Pancreas (tissue), 10 donors: Measurements from ENCODE around the gene CTDNEP1. TPM values are rescaled to one million over a fixed set of nuclear protein-coding genes. Genes with fewer than 3 reads are reported as not detected.
A peak's percentile ranks its signal among the peaks of the same experiment; 100 is the strongest.

ENCODE experiments used
- ATAC-seq, 4 donors: fragments of 200-7000 bp; cut with Tn5 transposase; one replicate each; pipeline versions ENCODE4 v1.8.0 to v1.9.1; 2020; ENCODE audit warnings: mild to moderate bottlenecking in 4 of 4, moderate library complexity in 4 of 4
- DNase-seq, 6 donors: peaks; one replicate each; pipeline ENCODE4 v3.0.0-alpha.2; 2020
- FAIRE-seq: peaks from 2 replicates; lab custom pipeline; 2012; peaks lifted over from hg19 to GRCh38; lab: Jason Lieb, UNC
- H3K27ac ChIP-seq, 4 donors: fragments of 200-600 bp; sonication (generic); 1 replicate in 3 of 4; 2 replicates in 1 of 4; pipeline versions ENCODE4 v1.5.0 to v1.8.0; 2020
- H3K27me3 ChIP-seq, 4 donors: fragments of 200-600 bp; one replicate each; pipeline ENCODE4 v1.8.0; 2021
- H3K36me3 ChIP-seq, 3 donors: fragments of 200-600 bp; sonication (generic) in 1 of 3; one replicate each; pipeline versions ENCODE4 v1.5.0 to v1.8.0; 2020 to 2021
- H3K4me1 ChIP-seq, 3 donors: fragments of 200-600 bp; one replicate each; pipeline ENCODE4 v1.8.0; 2021
- H3K4me3 ChIP-seq, 4 donors: fragments of 200-600 bp; sonication (generic) in 2 of 4; one replicate each; pipeline versions ENCODE4 v1.5.0 to v1.8.0; 2020 to 2021
- H3K9me3 ChIP-seq, 4 donors: fragments of 200-600 bp; one replicate each; pipeline ENCODE4 v1.8.0; 2021
- CTCF ChIP-seq, 4 donors: fragments of 200-600 bp; sonication (generic) in 3 of 4; IDR thresholded peaks; one replicate each; pipeline versions ENCODE4 v1.5.0 to v1.8.0; 2021; ENCODE audit warnings: antibody characterized with exemption in 4 of 4
- WGBS, 2 donors: extraction: QIAGEN DNeasy Blood & Tissue Kit; methylation state at CpG; one replicate each; pipeline ENCODE4 v1.1.7; 2013; 5-methylcytosine and 5-hydroxymethylcytosine counted together
- intact Hi-C, 3 donors: fragments of 100-400 bp; cut with DNase I; formaldehyde crosslinking; loops; one replicate each; pipeline versions ENCODE4 v1.11.1 to v1.14.2; 2022
- polyA plus RNA-seq, 2 donors: library from polyadenylated mRNA; stranded (reverse); fragments of 200-250 nt; gene quantifications; one replicate each; pipeline ENCODE4 v1.2.3, GENCODE V29; 2013
- total RNA-seq, 6 donors: library from RNA; stranded (reverse); fragmentation: NEBNext Ultra II Directional in 4 of 6; extraction: Animal tissue kit (Norgen Biotek cat#: 25700) in 4 of 6; gene quantifications; one replicate each; pipeline versions ENCODE4 v1.2.1 to v1.2.4, GENCODE V29; 2021 to 2023
- donor health status: healthy with polysubstance abuse.
- donor health status: DM: no; HTN: no; CAD: no; lungs with moderate emphysema.
- donor health status: DM: no; HTN: no; CAD: no.
- donor health status: control.
- donor health status: control.
- donor health status: Bipolar disorder and iron deficiency.
- donor health status: DM: yes; HTN: yes; CAD: no.
- donor health status: DM: no; HTN: no; CAD: no.
- donor health status: DM: no; HTN: no; CAD: no.
- donor health status: DM: yes; HTN: yes; CAD: no.

The CTDNEP1 gene
- total and polyA plus RNA-seq, 8 donors, result 42.0 to 75.2 (median 53.8) TPM

- TF ChIP-seq CTCF (IDR thresholded peaks at IDR 0.05), result no peak
- no peak for ATAC-seq
- FAIRE-seq, result no peak
- H3K9me3 ChIP-seq, result no peaks in the 10 kb centered on the region
- H3K4me3 ChIP-seq, result no peak overlapping the region
- intact Hi-C loops, result no loop called here
- no peaks in the 10 kb centered on the region for H3K36me3 ChIP-seq
- WGBS, 2 donors, result 30 to 35% methylated on average over 8 to 10 of the region's 10 CpGs
- DNase-seq, result peak in 1 of 6 donors; percentile 60
- peaks cover 0 to 7% (median under 1%) of the 10 kb centered on the region in 3 donors for H3K4me1 ChIP-seq
- no peak overlapping the region for H3K27ac ChIP-seq
- no peaks in the 10 kb centered on the region for H3K27me3 ChIP-seq
Measured at GRCh38 chr17:7215652-7216180, 35.8 kb downstream of the CTDNEP1 start.

GRCh38 chr17:7215136-7215638, 36.3 kb downstream of the CTDNEP1 start:
- peak overlapping the region in 1 of 4 donors; percentile 48 for H3K4me3 ChIP-seq
- no peaks in the 10 kb centered on the region for H3K27me3 ChIP-seq
- no peaks in the 10 kb centered on the region for H3K36me3 ChIP-seq
- intact Hi-C loops, result no loop called here
- 31 to 36% methylated on average over 9 of the region's 9 CpGs for WGBS, 2 donors
- FAIRE-seq, result no peak
- DNase-seq, result no peak
- no peak for ATAC-seq
- TF ChIP-seq CTCF (IDR thresholded peaks at IDR 0.05), result peak in 1 of 4 donors; percentile 2
- no peaks in the 10 kb centered on the region for H3K9me3 ChIP-seq
- H3K4me1 ChIP-seq, result peaks cover 0 to 5% (median 0%) of the 10 kb centered on the region in 3 donors
- H3K27ac ChIP-seq, result peak overlapping the region in 1 of 4 donors; percentile 35

- intact Hi-C loops, result no loop called here
- WGBS, 2 donors, result 1% methylated on average over 45 of the region's 45 CpGs
Measured at GRCh38 chr17:7214300-7215135, 37.0 kb downstream of the CTDNEP1 start.

GRCh38 chr17:7213895-7214299, 37.6 kb downstream of the CTDNEP1 start:
- peak overlapping the region in 3 of 4 donors; percentile 20 to 48 (median 29) for H3K4me3 ChIP-seq
- H3K9me3 ChIP-seq, result no peaks in the 10 kb centered on the region
- intact Hi-C loops, result no loop called here
- no peaks in the 10 kb centered on the region for H3K27me3 ChIP-seq
- WGBS, 2 donors, result 2 to 4% methylated on average over 14 to 15 of the region's 15 CpGs
- DNase-seq, result peak; percentile 79 to 88 (median 86)
- peak in 1 of 4 donors; percentile 16 for TF ChIP-seq CTCF (IDR thresholded peaks at IDR 0.05)
- ATAC-seq, result peak; percentile 19 to 48 (median 32)
- no peak for FAIRE-seq
- peak overlapping the region in 2 of 4 donors; percentile 35 to 68 for H3K27ac ChIP-seq
- H3K4me1 ChIP-seq, result no peaks in the 10 kb centered on the region
- no peaks in the 10 kb centered on the region for H3K36me3 ChIP-seq

More at GRCh38 chr17:7214300-7215135, 37.0 kb downstream of the CTDNEP1 start:
- no peaks in the 10 kb centered on the region for H3K36me3 ChIP-seq
- TF ChIP-seq CTCF (IDR thresholded peaks at IDR 0.05), result peak in 2 of 4 donors; percentile 15 to 37
- no peaks in the 10 kb centered on the region for H3K9me3 ChIP-seq
- DNase-seq (peak; percentile 96 to 99 (median 98)), ATAC-seq (peak; percentile 86 to 90 (median 88)), FAIRE-seq (peak; percentile 80)
- peak overlapping the region; percentile 35 to 68 (median 50) for H3K27ac ChIP-seq
- H3K27me3 ChIP-seq, result no peaks in the 10 kb centered on the region
- peak overlapping the region in 3 of 4 donors; percentile 20 to 48 (median 29) for H3K4me3 ChIP-seq
- peaks cover 0 to 5% (median 0%) of the 10 kb centered on the region in 3 donors for H3K4me1 ChIP-seq
